Fibroblast of skin of left quadriceps (primary cell): ENCODE measurements around the gene MYB.
"Not testable (repeated sequence)": the region's sequence is repeated elsewhere in the genome, so short reads cannot be mapped to it uniquely, and the experiment has no call there.

Source experiments
- DNase-seq, 2 experiments: peaks; one replicate each; pipeline ENCODE4 v3.0.0-alpha.2; 2013; ENCODE audit warnings: low read depth in 2 of 2

MYB gene

DNA sequence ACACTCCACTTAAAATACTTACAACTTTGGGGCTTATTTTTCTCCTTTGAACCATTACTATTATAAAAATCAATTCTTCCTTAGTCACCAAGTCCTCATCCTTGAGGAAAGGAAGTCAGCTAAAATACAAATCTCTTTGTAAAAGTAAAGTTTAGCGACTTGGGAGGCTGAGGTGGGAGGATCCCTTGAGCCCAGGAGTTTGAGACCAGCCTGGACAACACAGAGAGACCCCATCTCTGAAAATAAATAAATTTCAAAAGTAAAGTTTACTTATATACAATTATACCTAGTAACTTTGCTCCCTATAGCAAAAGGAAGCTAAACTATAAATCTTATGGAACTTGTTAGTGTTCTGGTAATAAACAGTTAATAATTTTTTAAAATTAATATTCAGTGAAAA lies 40.4 kb downstream of the MYB start:
- no peak for DNase-seq

DNA sequence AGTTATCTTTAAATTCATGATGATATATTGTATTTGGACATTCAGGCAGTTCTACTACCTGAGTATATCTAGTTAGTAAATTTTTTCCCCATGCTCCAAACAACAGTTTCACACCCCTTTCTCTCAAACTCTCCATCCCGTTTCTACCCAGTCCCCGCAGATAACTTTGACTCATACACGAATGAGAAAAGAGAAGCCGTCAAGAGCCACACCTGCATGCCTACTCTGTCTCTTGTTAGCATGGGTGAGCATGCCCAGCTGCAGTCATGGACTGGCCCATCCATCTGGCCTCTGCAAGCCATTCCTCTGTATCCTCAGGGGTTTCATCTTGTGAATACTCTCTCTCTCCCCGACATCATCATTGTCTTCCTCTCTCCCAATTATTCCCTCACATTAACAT lies 41.5 kb downstream of the MYB start:
- no peak for DNase-seq

DNA sequence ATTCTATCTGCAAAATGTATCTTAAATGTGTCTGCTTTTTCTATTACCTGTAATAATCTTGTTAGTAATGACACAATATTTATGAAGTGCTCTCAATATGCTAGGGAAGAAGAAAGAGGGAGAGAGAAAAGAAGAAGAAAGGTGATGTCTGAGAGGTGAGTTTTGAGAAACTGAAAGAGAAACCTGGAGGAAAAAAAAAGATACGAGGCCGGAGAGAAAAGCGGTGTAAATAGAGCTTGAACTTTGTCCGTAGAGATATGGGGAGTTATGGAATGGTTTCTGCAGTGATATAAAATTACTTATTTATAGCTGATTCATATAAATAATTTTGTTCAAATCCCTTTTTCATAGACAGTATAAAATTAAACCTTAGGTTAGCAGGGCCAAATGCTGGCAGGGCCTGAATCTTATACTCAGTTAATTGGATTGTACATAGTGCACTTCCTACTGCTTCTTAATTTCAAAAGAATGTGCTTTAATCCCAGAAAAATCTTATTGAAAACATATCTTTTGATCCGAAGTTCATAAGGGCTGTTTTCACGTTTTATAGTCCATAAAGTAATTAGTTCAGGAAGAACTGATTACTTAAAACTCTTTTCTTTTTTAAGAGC lies 43.0 kb downstream of the MYB start:
- no peak for DNase-seq

DNA sequence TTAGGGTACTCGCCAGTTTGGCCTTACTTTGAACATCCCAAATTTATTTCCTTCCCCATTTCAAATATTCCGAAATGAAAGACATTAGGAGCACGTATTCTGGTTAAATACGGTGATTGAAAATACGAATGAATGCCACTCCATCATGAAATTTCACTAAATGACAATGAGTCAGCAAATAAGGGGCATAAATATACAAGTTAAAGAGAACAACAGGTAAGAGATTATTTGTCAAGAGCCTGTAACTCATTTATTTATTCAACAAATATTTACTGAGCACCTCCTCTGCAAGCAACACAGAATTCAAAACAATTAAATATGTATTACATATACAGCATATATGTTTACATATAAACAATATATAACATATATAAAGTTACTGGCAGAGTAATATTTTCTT lies 44.8 kb downstream of the MYB start:
- no peak for DNase-seq

DNA sequence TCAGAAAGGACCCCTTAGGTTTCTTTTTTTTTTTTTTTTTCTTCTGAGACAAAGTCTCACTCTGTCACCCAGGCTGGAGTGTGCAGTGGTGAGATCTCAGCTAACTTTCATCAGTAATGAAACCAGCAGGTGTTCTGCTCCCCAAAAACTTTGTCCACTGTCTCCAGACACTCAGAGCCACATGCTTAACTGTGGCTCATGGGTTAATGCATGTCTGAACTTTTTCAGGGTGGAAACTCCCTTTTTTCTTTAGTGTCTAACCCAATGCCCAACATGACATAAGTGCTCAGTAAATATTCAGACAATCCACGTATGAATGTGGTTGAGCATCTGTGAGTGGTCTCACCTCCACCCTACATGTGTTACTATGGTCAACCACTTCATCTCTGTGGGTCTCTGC lies 45.4 kb downstream of the MYB start:
- DNase-seq: no peak

DNA sequence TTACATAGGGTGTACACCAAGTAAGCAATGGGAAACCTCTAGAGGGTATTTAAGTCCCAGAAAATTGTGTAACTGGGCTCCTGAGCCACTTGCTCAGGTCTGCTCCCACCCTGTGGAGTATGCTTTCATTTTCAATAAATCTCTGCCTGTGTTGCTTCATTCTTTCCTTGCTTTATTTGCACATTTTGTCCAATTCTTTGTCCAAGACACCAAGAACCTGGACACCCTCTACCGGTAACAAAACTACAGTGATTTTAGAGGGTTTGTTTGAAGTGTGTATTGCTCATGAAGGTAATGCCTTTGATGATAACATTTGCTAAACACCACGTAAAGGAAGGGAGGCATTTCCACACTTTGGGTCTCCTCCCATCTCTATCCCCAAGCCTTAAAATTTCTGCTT lies 46.2 kb downstream of the MYB start:
- no peak for DNase-seq

DNA sequence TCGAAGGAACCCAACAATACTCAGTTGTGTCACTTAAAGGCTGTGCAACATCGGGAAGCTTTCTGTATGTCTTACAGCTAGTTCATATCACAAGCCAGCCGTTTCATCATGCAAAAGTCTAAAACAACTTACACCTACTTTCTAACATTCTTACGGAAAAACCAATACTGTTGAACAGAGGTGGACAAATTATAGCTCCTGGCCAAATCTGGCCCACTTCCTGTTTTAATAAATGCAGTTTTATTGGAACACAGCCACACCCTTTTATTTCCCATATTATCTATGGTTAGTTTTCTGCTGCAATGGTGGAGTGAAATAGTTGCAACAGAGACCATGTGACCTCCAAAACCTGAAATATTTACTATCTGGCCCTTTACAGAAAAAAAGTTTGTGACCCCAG lies 46.6 kb downstream of the MYB start:
- DNase-seq: no peak

DNA sequence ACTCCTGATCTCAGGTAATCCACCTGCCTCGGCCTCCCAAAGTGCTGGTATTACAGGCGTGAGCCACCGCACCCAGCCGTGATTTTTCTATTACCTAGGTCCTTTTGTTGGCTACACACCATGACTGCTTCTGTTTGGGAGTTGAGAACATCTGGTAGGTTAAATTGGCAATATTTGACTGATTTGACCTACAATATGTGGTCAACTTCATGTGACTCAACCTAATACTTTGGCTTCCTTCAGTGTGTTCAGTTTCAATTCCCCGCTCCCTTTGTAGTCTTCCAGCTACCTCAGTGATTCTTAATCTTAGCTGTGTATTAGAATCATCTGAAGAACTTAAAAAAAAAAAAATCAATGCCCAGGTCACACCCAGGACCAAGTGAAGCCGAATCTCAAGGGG lies 47.4 kb downstream of the MYB start:
- no peak for DNase-seq

DNA sequence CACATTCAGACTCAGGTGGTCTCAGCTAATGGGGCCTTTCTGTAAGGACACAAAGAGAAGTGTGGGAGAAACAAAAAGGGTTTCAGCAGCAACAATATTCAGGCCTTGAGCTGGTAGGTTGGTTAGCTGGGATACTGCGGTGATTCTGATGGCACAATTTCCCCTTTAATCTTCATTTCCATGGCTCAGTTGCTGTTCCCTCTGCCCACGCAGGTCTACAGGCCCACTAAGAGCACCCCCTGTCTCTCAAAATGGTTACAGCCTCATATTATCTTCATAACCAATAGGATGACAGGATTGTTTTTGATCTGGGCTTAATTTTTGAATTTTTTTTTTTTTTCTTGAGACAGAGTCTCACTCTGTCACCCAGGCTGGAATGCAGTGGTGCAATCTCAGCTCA lies 48.9 kb downstream of the MYB start:
- no peak for DNase-seq

DNA sequence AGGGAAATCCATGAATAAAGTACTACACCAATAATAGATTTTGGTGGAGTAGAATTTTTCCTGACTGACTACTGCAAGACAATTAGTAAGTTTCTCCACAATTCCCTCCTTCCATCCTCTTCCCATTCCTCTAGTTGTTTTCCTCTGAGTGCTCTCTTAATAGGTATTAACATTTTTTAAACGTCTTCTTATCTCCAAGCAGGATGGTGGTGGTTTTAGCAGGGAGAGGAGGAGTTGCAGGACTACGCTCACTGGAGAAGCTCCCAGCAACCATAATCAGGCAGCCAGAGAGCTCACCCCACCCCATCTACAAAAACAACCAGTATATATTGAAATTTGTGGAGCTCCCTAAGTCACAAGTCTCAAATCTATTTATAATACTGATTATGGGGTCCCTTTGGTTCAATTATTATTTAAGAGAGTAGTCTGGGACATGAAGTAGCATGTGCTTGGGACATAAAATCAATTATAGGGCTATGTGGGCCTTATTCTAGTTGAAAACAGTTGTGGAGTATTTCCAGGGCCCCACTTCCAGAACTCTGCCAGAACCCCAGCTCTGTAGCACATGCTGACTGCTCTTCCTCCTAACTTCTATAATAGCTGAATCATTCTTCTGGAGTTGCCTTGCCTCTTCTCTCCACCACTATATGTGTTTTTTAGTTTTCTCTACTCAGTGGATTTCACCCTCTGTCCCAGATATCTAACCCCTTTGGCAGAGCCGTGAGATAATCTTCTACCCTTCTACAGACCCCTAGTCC lies 49.8 kb downstream of the MYB start:
- DNase-seq: no peak

DNA sequence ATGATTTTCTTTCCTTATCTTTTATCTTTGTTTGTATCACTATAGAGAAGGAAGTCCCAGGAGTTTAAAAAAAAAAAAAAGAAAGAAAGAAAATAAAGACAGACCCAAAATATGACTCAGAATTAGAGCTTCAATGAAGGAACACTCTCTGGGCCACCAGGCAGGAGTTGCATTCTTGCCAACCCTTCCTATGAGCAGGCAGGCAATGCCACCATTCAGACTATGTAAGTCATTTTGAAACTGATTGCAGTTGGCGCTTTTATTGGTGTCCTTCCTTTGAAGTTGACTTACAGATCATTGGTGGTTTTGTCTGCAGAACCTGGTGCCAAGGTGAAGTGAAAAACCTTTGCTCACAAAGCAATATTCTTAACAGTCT lies 50.3 kb downstream of the MYB start:
- no peak for DNase-seq

DNA sequence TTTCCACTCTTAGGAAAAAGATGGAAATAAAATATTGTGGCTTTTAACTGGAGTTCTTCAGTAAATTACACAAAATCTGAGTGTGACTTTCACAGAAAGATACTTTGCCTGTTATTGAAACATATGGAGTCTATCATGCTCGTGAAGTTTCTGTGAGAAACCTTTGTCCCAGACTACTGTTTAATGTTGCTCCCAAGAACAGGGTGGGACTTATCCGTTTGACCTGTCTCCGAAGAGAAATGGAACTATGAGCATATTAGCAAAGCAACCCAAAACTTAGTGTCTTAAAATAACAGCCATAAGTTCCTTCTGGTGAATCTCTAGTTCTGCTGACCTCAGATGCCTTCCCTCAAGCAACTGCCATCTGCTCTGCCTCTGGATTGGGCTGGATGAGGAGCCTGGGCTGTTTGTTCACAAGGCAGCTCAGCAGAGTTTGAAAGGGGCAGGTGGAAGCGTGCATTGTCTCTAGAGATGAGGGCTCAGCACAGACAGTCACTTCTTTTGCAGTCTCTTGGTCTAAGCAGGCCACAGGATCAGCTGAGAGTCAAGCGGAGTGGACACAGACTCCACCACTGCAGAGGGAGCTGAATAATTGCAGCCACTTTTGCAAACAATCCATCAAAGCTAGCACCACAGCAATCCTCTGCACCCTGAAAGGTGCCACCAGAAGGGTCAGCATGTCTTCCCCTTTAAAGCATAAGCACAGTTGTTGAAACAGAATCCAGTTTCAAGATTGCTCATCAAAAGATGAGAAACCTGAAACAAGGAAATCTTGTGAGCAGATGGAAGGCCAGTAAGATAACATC lies 52.8 kb downstream of the MYB start:
- no peak for DNase-seq

DNA sequence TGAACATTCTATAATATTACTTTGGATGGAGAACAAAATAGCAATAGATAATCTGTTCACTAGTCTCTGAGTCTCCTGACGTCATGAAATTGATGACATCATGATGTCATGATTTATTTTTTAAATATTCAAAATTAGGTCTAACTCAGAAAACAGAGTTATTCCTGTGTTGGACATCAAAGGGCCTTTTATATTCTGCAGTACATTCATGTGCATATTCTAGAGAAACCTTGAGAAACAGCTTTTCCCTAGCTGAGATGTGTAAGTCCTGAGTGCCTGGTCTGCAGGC lies 53.3 kb downstream of the MYB start:
- no peak for DNase-seq

DNA sequence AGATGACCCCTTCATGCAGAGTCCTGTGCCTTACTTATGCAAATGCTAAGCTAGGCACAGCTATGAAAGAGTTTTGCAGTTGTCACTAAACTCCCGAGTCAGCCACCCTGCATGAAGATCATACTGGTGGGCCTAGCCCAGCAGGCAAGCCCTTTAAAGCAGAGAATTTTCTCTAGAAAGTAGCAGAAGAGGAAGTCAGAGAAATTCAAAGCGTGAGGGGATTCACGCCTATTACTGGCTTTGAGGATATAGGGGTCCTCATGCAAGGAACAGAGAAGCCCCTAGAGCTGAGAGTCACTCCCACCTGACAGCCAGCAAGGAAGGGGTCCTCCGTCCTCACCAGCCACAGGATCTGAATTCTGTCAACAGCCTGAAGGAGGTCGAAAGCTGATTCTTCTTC lies 54.6 kb downstream of the MYB start:
- no peak for DNase-seq

DNA sequence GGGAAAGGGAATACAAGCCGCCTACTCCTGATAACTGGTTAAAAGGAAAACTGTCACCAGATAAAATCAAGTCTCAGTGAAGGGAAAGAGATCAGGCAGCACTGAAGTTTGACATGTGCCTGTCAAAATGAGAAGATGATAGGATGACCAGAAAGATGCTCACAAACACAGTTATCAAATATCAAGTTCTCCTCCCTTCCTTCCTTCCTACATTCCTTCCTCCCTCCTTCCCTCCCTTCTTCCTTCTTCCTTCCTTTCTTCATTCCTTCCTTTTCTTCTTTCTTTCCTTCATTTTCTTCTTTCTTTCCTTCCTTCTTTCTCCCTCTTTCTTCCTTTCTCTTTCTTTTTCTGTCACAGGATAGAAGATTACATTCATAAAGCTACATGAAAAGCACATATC lies 55.2 kb downstream of the MYB start:
- no peak for DNase-seq

DNA sequence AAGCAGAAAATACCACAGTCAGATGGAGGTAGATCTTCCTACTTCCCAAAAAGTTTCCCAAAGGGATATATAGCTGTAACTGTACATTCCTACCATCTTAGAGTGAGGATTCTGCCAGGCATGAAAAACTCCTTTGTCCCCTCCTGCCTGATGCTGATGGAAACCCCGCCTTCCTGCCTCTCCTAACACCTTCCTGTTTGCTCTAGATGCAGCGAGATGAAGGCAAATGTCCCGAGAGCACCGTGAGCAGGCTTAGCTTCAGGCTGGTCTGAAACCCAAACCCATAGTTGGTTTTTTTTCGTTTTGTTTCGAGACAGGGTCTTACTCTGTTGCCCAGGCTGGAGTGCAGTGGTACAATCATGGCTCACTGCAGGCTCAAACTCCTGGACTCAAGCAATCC lies 55.6 kb downstream of the MYB start:
- no peak for DNase-seq

DNA sequence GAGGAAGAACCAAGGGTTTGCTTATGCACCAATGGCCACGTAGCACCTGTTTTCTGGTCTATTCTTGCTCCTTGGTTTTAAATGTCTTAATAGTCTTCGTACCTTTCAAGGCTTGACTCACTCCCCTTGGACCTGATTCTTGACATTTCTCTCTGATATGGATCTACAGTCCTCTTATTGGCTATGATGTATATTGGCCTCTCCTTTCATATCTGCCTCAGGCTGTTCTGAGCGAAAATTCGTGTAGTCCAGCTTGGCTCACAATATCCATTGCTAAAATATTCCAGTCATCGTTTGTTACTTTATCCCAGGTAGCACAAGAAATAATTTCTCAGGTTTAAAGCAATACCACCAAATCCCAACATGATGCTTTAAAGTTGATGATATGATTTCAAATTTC lies 59.6 kb downstream of the MYB start:
- DNase-seq: no peak

DNA sequence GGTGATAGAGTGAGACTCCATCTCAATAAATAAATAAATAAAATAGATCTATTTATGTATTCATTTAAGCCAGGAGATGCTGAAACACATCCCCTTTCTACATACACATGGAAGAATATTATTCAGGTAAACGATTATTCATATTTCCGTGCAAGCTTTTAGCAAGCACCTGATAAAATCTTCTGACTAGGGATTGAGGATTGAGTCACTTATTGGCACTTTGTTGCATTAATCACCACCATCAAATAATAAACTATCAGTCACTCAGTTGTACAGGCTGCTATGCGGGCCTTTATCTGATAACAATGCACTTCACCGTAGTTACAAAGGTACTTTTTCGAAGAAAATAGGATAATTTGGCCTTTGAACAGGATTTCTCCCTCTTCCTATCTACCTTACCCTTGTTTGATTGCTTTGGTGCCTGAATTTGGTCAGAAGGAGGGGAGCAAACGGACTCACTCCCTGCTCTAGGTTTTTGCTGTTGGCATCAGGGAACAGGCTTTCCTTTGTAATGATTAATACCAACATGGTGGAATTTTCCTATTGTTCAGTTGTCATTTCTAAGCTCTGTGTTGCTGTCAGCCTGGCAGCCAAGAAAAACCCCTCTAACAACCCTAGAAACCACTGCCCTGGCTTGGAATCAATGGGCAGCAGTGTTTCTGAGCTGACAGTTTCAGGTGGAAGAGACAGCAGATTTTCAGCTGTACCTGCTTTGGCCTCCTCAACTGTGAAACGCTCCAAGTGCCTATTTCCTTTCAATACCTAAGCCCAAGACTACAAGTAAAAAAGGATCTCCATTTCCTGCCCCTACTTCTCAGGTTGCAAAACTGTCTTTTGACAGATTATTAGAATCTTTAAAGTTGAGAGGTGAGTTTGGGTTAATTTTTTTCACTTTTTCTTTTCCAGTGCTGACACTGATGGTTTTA lies 63.0 kb downstream of the MYB start:
- no peak for DNase-seq

DNA sequence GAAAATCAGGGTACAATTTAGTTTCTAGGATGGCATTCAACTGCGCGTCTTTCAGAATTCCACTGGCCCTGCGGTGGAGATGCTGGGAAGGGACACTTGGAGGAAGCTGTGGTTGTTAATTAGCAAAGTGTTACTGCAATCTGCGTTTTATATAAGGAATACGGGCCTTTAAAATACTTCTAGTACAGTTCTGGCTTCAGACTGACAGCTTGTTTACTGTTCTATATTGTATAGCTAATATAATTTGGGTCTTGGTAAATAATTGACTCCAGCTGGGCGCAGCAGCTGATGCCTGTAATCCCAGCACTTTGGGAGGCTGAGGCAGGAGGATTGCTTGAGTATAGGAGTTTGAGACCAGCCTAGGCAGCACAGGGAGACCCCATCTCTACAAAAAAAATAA lies 63.7 kb downstream of the MYB start:
- DNase-seq: no peak

DNA sequence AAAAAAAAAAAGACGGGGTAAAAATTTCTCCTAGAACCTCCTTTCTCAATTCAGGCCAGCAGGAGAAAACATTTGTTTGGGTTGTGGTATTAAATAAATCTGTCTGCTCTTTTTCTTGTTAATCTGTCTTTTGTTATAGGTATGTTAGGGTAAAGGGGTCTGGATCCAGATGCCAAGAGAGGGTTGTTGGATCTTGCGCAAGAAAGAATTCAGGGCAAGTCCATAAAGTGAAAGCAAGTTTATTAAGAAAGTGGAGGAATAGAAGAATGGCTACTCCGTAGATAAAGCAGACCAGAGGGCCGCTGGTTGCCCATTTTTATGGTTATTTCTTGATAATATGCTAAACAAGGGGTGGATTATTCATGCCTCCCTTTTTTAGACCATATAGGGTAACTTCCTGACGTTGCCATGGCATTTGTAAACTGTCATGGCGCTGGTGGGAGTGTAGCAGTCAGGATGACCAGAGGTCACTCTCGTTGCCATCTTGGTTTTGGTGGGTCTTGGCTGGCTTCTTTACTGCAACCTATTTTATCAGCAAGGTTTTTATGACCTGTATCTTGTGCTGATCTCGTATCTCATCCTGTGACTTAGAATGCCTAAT lies 65.4 kb downstream of the MYB start:
- DNase-seq: not testable (repeated sequence)

DNA sequence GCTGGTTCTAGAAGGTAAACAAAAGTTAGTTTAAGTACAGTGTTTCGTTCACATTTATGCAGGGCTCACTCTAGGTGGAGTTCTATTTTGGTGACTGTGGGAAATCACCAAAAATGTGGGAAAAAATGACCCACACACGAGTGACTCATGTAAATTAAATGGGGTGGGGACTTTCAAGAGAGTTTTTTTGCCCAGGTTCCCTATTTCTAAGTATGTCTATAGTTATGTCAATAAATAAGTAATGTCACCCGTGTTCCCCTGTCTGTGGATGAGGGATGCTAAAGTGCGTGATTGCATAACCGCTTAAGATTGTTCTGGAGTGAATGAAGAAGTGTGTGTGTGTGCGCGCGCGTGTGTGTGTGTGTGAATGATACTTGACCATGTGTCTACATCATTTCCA lies 69.1 kb downstream of the MYB start:
- no peak for DNase-seq
